Measurements from ENCODE around the gene TANGO2. TPM values are rescaled to one million over a fixed set of nuclear protein-coding genes. Genes with fewer than 3 reads are reported as not detected.

TANGO2 gene
- total and polyA plus RNA-seq, 10 donors: 18.7 to 72.2 (median 55.1) TPM

GRCh38 chr22:20011123-20011992, 9.6 kb upstream of the TANGO2 start:
- Histone ChIP-seq H3K36me3 (no peaks in the 10 kb centered on the region), H3K27ac (peak overlapping the region in 5 of 8 donors; percentile 36 to 73 (median 65)), H3K27me3 (replicated peaks in 1 of 7) (peaks cover 0 to 20% (median 0%) of the 10 kb centered on the region in 7 donors), H3K9me3 (no peaks in the 10 kb centered on the region), H3K4me1 (peaks cover 4 to 76% (median 44%) of the 10 kb centered on the region in 6 donors), H3K4me3 (no peak overlapping the region)
- intact Hi-C loops (cut with DNase I; ENCODE audit: low total_unique reads): loop anchor here (5.0 kb wide), 1 partner anchor 39 kb away; no protein-coding TSS in a partner anchor
- peak; percentile 56 for DNase-seq
- no peak for TF ChIP-seq CTCF (IDR thresholded peaks at IDR 0.05 in 8 of 11, conservative IDR thresholded peaks at IDR 0.05 in 3 of 11)
- no peak for TF ChIP-seq POLR2AphosphoS5 (IDR thresholded peaks at IDR 0.05)
- WGBS, 5 donors: 74 to 77% (median 75%) methylated on average over 18 to 20 of the region's 20 CpGs

GRCh38 chr22:20011993-20012740, 8.7 kb upstream of the TANGO2 start:
- Histone ChIP-seq H3K9me3 (no peaks in the 10 kb centered on the region), H3K27ac (peak overlapping the region in 3 of 8 donors; percentile 21 to 71 (median 65)), H3K4me1 (peaks cover 6 to 78% (median 46%) of the 10 kb centered on the region in 6 donors), H3K4me3 (no peak overlapping the region), H3K36me3 (no peaks in the 10 kb centered on the region), H3K27me3 (replicated peaks in 1 of 7) (peaks cover 0 to 22% (median 0%) of the 10 kb centered on the region in 7 donors)
- no peak for TF ChIP-seq CTCF (IDR thresholded peaks at IDR 0.05 in 8 of 11, conservative IDR thresholded peaks at IDR 0.05 in 3 of 11)
- peak; percentile 56 for DNase-seq
- intact Hi-C loops (cut with DNase I; ENCODE audit: low total_unique reads): loop anchor here (5.0 kb wide), 1 partner anchor 40 kb away; no protein-coding TSS in a partner anchor
- 87 to 96% (median 95%) methylated on average over 4 to 7 of the region's 7 CpGs for WGBS, 5 donors

GRCh38 chr22:20012741-20013331, 8.1 kb upstream of the TANGO2 start:
- H3K4me1 ChIP-seq: peaks cover 9 to 85% (median 50%) of the 10 kb centered on the region in 6 donors
- H3K9me3 ChIP-seq: no peaks in the 10 kb centered on the region
- TF ChIP-seq CTCF (IDR thresholded peaks at IDR 0.05 in 8 of 11, conservative IDR thresholded peaks at IDR 0.05 in 3 of 11) (no peak), POLR2A (IDR thresholded peaks at IDR 0.05) (no peak), POLR2AphosphoS5 (IDR thresholded peaks at IDR 0.05) (no peak)
- 83 to 90% (median 87%) methylated on average over 7 to 10 of the region's 10 CpGs for WGBS, 5 donors
- intact Hi-C loops (cut with DNase I; ENCODE audit: low total_unique reads): loop anchor here (5.0 kb wide), 1 partner anchor 41 kb away; no protein-coding TSS in a partner anchor
- H3K27me3 ChIP-seq (replicated peaks in 1 of 7): peaks cover 0 to 29% (median 0%) of the 10 kb centered on the region in 7 donors
- peak overlapping the region in 5 of 8 donors; percentile 5 to 71 (median 20) for H3K27ac ChIP-seq
- no peak overlapping the region for H3K4me3 ChIP-seq
- peak; percentile 74 for DNase-seq
- H3K36me3 ChIP-seq: no peaks in the 10 kb centered on the region
